HCT116 (cell line): ENCODE data around the gene ST7.

ENCODE experiments used
- EGR1 ChIP-seq: IDR thresholded peaks from 2 replicates; pipeline ENCODE4 v1.6.1; 2012; ENCODE audit warnings: low read depth
- EZH2 ChIP-seq: fragments of 200-600 bp; sonication (generic); IDR thresholded peaks from 2 replicates; pipeline ENCODE4 v1.6.1; 2017; ENCODE audit warnings: antibody characterized with exemption, mixed run types
- FOSL1 ChIP-seq: IDR thresholded peaks from 2 replicates; pipeline ENCODE4 v1.6.1; 2012; ENCODE audit warnings: low read depth
- POLR2A ChIP-seq: IDR thresholded peaks from 2 replicates; pipeline ENCODE4 v1.7.0; 2011; ENCODE audit warnings: borderline replicate concordance; ENCODE audit not compliant: insufficient read depth, insufficient read length; ENCODE audit errors: extremely low read depth
- POLR2AphosphoS5 ChIP-seq: IDR thresholded peaks from 2 replicates; pipeline ENCODE4 v1.6.1; 2011; ENCODE audit warnings: mild to moderate bottlenecking, low read depth, low read length, moderate library complexity
- SIN3A ChIP-seq: IDR thresholded peaks from 2 replicates; pipeline ENCODE4 v1.6.1; 2012; ENCODE audit warnings: low read depth
- ZNF274 ChIP-seq: fragments of 200-500 bp; sonication (Bioruptor generic); IDR thresholded peaks from 2 replicates; pipeline ENCODE4 v1.6.1; 2014; ENCODE audit warnings: mild to moderate bottlenecking, low read depth, low read length, inconsistent platforms
- TF ChIP-seq, protein P1 (sequence below), 3 experiments: fragments of 200-600 bp in 1 of 3; sonication (generic) in 1 of 3; IDR thresholded peaks in 2 of 3; conservative IDR thresholded peaks in 1 of 3; 2 replicates each; pipeline ENCODE4 v1.5.1; 2012 to 2017; ENCODE audit warnings: low read depth in 2 of 3, low read length in 2 of 3, antibody characterized with exemption in 1 of 3, borderline replicate concordance in 1 of 3, control low read depth in 1 of 3, mild to moderate bottlenecking in 1 of 3, mixed read lengths in 1 of 3, mixed run types in 1 of 3, moderate library complexity in 1 of 3; ENCODE audit not compliant: insufficient read depth in 1 of 3
- TF ChIP-seq, protein P2 (sequence below): IDR thresholded peaks from 2 replicates; pipeline ENCODE4 v1.6.1; 2012
- TF ChIP-seq, protein P3 (sequence below): IDR thresholded peaks from 2 replicates; pipeline ENCODE4 v1.6.1; 2012; ENCODE audit warnings: low read depth

GRCh38 chr7:117118579-117119180 lies 165.4 kb downstream of the ST7 start:
- TF ChIP-seq SIN3A = no peak
- TF ChIP-seq, protein P1, sequence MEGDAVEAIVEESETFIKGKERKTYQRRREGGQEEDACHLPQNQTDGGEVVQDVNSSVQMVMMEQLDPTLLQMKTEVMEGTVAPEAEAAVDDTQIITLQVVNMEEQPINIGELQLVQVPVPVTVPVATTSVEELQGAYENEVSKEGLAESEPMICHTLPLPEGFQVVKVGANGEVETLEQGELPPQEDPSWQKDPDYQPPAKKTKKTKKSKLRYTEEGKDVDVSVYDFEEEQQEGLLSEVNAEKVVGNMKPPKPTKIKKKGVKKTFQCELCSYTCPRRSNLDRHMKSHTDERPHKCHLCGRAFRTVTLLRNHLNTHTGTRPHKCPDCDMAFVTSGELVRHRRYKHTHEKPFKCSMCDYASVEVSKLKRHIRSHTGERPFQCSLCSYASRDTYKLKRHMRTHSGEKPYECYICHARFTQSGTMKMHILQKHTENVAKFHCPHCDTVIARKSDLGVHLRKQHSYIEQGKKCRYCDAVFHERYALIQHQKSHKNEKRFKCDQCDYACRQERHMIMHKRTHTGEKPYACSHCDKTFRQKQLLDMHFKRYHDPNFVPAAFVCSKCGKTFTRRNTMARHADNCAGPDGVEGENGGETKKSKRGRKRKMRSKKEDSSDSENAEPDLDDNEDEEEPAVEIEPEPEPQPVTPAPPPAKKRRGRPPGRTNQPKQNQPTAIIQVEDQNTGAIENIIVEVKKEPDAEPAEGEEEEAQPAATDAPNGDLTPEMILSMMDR (IDR thresholded peaks at IDR 0.05 in 2 of 3, conservative IDR thresholded peaks at IDR 0.05 in 1 of 3; ENCODE audit: borderline replicate concordance in 1 of 3, insufficient read depth in 1 of 3, low read depth in 2 of 3, low read length in 2 of 3) = no peak
- TF ChIP-seq, protein P2, sequence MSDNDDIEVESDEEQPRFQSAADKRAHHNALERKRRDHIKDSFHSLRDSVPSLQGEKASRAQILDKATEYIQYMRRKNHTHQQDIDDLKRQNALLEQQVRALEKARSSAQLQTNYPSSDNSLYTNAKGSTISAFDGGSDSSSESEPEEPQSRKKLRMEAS = no peak
- no peak for TF ChIP-seq EGR1
- TF ChIP-seq, protein P3, sequence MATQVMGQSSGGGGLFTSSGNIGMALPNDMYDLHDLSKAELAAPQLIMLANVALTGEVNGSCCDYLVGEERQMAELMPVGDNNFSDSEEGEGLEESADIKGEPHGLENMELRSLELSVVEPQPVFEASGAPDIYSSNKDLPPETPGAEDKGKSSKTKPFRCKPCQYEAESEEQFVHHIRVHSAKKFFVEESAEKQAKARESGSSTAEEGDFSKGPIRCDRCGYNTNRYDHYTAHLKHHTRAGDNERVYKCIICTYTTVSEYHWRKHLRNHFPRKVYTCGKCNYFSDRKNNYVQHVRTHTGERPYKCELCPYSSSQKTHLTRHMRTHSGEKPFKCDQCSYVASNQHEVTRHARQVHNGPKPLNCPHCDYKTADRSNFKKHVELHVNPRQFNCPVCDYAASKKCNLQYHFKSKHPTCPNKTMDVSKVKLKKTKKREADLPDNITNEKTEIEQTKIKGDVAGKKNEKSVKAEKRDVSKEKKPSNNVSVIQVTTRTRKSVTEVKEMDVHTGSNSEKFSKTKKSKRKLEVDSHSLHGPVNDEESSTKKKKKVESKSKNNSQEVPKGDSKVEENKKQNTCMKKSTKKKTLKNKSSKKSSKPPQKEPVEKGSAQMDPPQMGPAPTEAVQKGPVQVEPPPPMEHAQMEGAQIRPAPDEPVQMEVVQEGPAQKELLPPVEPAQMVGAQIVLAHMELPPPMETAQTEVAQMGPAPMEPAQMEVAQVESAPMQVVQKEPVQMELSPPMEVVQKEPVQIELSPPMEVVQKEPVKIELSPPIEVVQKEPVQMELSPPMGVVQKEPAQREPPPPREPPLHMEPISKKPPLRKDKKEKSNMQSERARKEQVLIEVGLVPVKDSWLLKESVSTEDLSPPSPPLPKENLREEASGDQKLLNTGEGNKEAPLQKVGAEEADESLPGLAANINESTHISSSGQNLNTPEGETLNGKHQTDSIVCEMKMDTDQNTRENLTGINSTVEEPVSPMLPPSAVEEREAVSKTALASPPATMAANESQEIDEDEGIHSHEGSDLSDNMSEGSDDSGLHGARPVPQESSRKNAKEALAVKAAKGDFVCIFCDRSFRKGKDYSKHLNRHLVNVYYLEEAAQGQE = no peak
- no peak for TF ChIP-seq EZH2
- no peak for TF ChIP-seq FOSL1
- no peak for TF ChIP-seq ZNF274
- TF ChIP-seq POLR2AphosphoS5 = no peak
- TF ChIP-seq POLR2A = no peak
